HepG2 (cell line): ENCODE data around the gene CLPTM1L. TPM values are rescaled to one million over a fixed set of nuclear protein-coding genes. Genes with fewer than 3 reads are reported as not detected.

ENCODE experiments used
- ATAC-seq: fragments of 200-7000 bp; cut with Tn5 transposase; 3 replicates; pipeline ENCODE4 v1.9.1; 2020; ENCODE audit warnings: mild to moderate bottlenecking, moderate library complexity
- BruUV-seq: library from RNA; stranded (reverse); fragments of 400-500 nt; replicated peaks from 2 replicates; lab custom pipeline; 2021; lab: Mats Ljungman, UMichigan
- CTCF ChIA-PET: fragments of 300-600 bp; formaldehyde crosslinking; extraction: SDS; loops from one replicate; lab custom pipeline; 2021; ENCODE audit warnings: low total read pairs, inconsistent platforms, low intra/inter-chr PET ratio; lab: Yijun Ruan, JAX
- POLR2A ChIA-PET: fragments of 350-600 bp; sonication (Branson Sonifier 250); formaldehyde crosslinking; loops from one replicate; lab custom pipeline; 2020; ENCODE audit warnings: antibody characterized with exemption, inconsistent platforms; lab: Yijun Ruan, JAX
- DNase-seq: peaks from one replicate; pipeline ENCODE4 v3.0.0-alpha.2; 2015; ENCODE audit warnings: low spot score
- FAIRE-seq: peaks from 3 replicates; lab custom pipeline; 2011; peaks lifted over from hg19 to GRCh38; lab: Jason Lieb, UNC
- H2AFZ ChIP-seq: one replicate; pipeline ENCODE4 v1.6.1; 2011; ENCODE audit warnings: low read length, inconsistent platforms
- H3K27ac ChIP-seq: fragments of 300-600 bp; 3 replicates; pipeline ENCODE4 v1.8.0; 2011; ENCODE audit warnings: mixed run types, mild to moderate bottlenecking, mixed read lengths, low read length, inconsistent platforms; ENCODE audit not compliant: insufficient read depth; ENCODE audit errors: extremely low read length
- H3K27me3 ChIP-seq, 2 experiments: fragments of 200-600 bp in 1 of 2; 2 replicates in 1 of 2; 3 replicates in 1 of 2; pipeline versions ENCODE4 v1.6.0 to v1.8.0; 2011; ENCODE audit warnings: low read length in 2 of 2, mild to moderate bottlenecking in 2 of 2, moderate library complexity in 2 of 2, inconsistent platforms in 1 of 2; ENCODE audit not compliant: insufficient read depth in 2 of 2, control insufficient read depth in 1 of 2
- H3K36me3 ChIP-seq, 2 experiments: fragments of 200-600 bp in 1 of 2; replicated peaks in 1 of 2; 2 replicates in 1 of 2; 3 replicates in 1 of 2; pipeline versions ENCODE4 v1.5.1 to v1.8.0; 2011; ENCODE audit warnings: low read length in 2 of 2, inconsistent platforms in 1 of 2; ENCODE audit not compliant: insufficient read depth in 2 of 2, control insufficient read depth in 1 of 2
- H3K4me1 ChIP-seq: 2 replicates; pipeline ENCODE4 v1.5.1; 2012; ENCODE audit warnings: low read length, inconsistent platforms; ENCODE audit not compliant: insufficient read depth
- H3K4me2 ChIP-seq: 2 replicates; pipeline ENCODE4 v1.6.0; 2011; ENCODE audit warnings: low read depth, low read length, inconsistent platforms
- H3K4me3 ChIP-seq, 3 experiments: fragments of 200-600 bp in 1 of 3; sonication (generic), shearing (Covaris generic) in 1 of 3; replicated peaks in 1 of 3; 2 replicates each; pipeline ENCODE4 v1.5.1; 2011 to 2016; ENCODE audit warnings: low read length in 3 of 3, inconsistent platforms in 2 of 3, low read depth in 2 of 3, mild to moderate bottlenecking in 2 of 3, control low read depth in 1 of 3, mixed read lengths in 1 of 3; ENCODE audit not compliant: insufficient read depth in 1 of 3
- H3K79me2 ChIP-seq: one replicate; pipeline ENCODE4 v1.6.1; 2011; ENCODE audit warnings: low read length, inconsistent platforms; ENCODE audit not compliant: insufficient read depth
- H3K9ac ChIP-seq: 2 replicates; pipeline ENCODE4 v1.6.0; 2011; ENCODE audit warnings: mild to moderate bottlenecking, low read depth, low read length, inconsistent platforms; ENCODE audit not compliant: insufficient read depth
- H3K9me3 ChIP-seq: 2 replicates; pipeline ENCODE4 v1.5.1; 2012; ENCODE audit warnings: mild to moderate bottlenecking, low read length
- H4K20me1 ChIP-seq: 2 replicates; pipeline ENCODE4 v1.6.0; 2011; ENCODE audit warnings: inconsistent platforms, mild to moderate bottlenecking, low read length, moderate library complexity; ENCODE audit not compliant: insufficient read depth
- ARID4A ChIP-seq: sonication (generic); formaldehyde crosslinking; IDR thresholded peaks from 2 replicates; pipeline ENCODE4 v1.5.0; 2020; ENCODE audit warnings: mild to moderate bottlenecking, missing genetic modification reagents, borderline replicate concordance
- FOXA1 ChIP-seq, 2 experiments: fragments of 450-650 bp in 1 of 2; sonication (generic) in 1 of 2; formaldehyde crosslinking in 1 of 2; IDR thresholded peaks; 2 replicates each; pipeline versions ENCODE4 v1.4.0 to v1.6.1; 2016 to 2020; ENCODE audit warnings: missing genetic modification reagents in 1 of 2
- HDAC6 ChIP-seq: fragments of 200-600 bp; sonication (generic); IDR thresholded peaks from 2 replicates; pipeline ENCODE4 v1.7.0; 2017; ENCODE audit warnings: mild to moderate bottlenecking, antibody characterized with exemption, low read length, low read depth
- PAF1 ChIP-seq: IDR thresholded peaks from 2 replicates; pipeline ENCODE4 v1.6.1; 2016; ENCODE audit warnings: missing genetic modification reagents, missing compliant biosample characterization
- PAX8 ChIP-seq: sonication (generic); formaldehyde crosslinking; IDR thresholded peaks from 2 replicates; pipeline ENCODE4 v1.8.0; 2022; ENCODE audit warnings: mild to moderate bottlenecking, missing genetic modification reagents, borderline replicate concordance
- TP53 ChIP-seq: sonication (generic); formaldehyde crosslinking; conservative IDR thresholded peaks from 2 replicates; pipeline ENCODE4 v1.4.0; 2020; ENCODE audit warnings: missing genetic modification reagents
- ZGPAT ChIP-seq: IDR thresholded peaks from 2 replicates; pipeline ENCODE4 v1.6.1; 2016; ENCODE audit warnings: mild to moderate bottlenecking
- ZNF230 ChIP-seq: sonication (generic); formaldehyde crosslinking; IDR thresholded peaks from 2 replicates; pipeline ENCODE4 v1.4.0; 2020; ENCODE audit warnings: mild to moderate bottlenecking, missing genetic modification reagents
- ZNF441 ChIP-seq: sonication (generic); formaldehyde crosslinking; IDR thresholded peaks from 2 replicates; pipeline ENCODE4 v1.7.0; 2021; ENCODE audit warnings: missing genetic modification reagents, borderline replicate concordance
- ZNF737 ChIP-seq: sonication (generic); formaldehyde crosslinking; IDR thresholded peaks from 2 replicates; pipeline ENCODE4 v1.5.0; 2020; ENCODE audit warnings: missing genetic modification reagents, mild to moderate bottlenecking, borderline replicate concordance
- WGBS: methylation state at CpG from one replicate; pipeline ENCODE4 v1.1.6; 2017; ENCODE audit warnings: low lambda C conversion rate; 5-methylcytosine and 5-hydroxymethylcytosine counted together
- in situ Hi-C: cut with HindIII; loops from 2 replicates; pipeline ENCODE4 v1.10.0; 2017; ENCODE audit warnings: low pct_unique_long_range_greater_than_20kb; ENCODE audit not compliant: extremely low pct_ligation_motif_present
- intact Hi-C: fragments of 100-400 bp; cut with micrococcal nuclease; formaldehyde crosslinking; loops from one replicate; pipeline ENCODE4 v1.10.0; 2022; ENCODE audit not compliant: unreplicated experiment
- polyA plus RNA-seq, 8 experiments: library from polyadenylated mRNA; depleted of rRNA in 3 of 8; stranded (reverse) in 7 of 8; unstranded in 1 of 8; fragments of >200 nt; fragmentation: Illumina TruSeq in 4 of 8; extraction: Trizol in 4 of 8; gene quantifications; 2 replicates each; pipeline versions ENCODE4 v1.2.1 to v1.2.3, GENCODE V29; 2011 to 2016; ENCODE audit warnings: low read depth in 4 of 8, missing spikeins in 1 of 8, mixed read lengths in 1 of 8; ENCODE audit not compliant: insufficient read depth in 1 of 8
- total RNA-seq, 5 experiments: library from RNA; depleted of rRNA; stranded (reverse); fragments of >200 nt; fragmentation: Illumina TruSeq; extraction: Trizol; gene quantifications; 2 replicates each; pipeline ENCODE4 v1.2.3, GENCODE V29; 2016; ENCODE audit warnings: low read depth in 1 of 5

Gene CLPTM1L
- total and polyA plus RNA-seq, 2 of the 13 experiments (the other 11 are each of a cell fraction or from before 2014, with no cell fraction given): 80.3 to 124 TPM

DNA sequence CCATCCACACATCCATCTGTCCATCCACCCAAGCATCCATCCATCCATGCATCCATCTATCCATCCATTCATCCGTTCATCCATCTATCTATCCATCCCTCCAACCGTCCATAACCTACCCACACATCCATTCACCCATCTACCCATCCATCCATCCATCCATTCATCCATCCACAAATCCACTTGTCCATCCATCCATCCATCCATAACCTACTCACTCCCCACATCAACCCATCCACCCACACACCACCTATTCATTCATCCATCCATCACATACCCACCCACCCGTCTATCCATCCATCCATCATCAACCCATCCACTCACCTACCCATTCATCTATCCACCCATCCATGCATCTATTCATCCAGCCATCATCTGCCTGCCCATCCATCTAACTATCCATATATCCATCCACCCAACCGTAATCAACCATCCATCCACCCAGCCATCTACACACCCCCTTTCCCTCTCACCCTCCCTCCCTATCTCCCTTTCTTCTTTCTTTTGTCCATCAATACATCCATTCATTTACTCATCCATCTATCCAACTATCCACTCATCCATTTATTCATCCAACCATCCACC lies 43.6 kb upstream of the CLPTM1L start (continued):
- TF ChIP-seq ARID4A (CRISPR knock-in tag) (no peak), FOXA1 (IDR thresholded peaks at IDR 0.05) (peak; percentile 0; the same call in 1 of the 2 replicates), FOXA1 (CRISPR knock-in tag; IDR thresholded peaks at IDR 0.05) (no peak), PAF1 (CRISPR knock-in tag) (no peak), TP53 (CRISPR knock-in tag) (no peak)

GRCh38 chr5:1387876-1388275 lies 43.0 kb upstream of the CLPTM1L start:
- FAIRE-seq (no peak), ATAC-seq (no peak), DNase-seq (no peak)
- Histone ChIP-seq H3K4me3 (no peak overlapping the region), H3K36me3 (no peaks in the 10 kb centered on the region), H3K79me2 (no peaks in the 10 kb centered on the region), H3K27ac (no peak overlapping the region), H3K4me1 (peaks cover 9% of the 10 kb centered on the region; the same call in 1 of the 2 replicates), H3K4me2 (no peak overlapping the region), H3K9me3 (no peaks in the 10 kb centered on the region), H4K20me1 (no peaks in the 10 kb centered on the region), H3K9ac (no peak overlapping the region), H2AFZ (no peak overlapping the region), H3K27me3 (peaks cover 21 to 87% of the 10 kb centered on the region in 2 experiments)
- TF ChIP-seq ZNF441 (CRISPR knock-in tag) (no peak), ZGPAT (no peak), ZNF230 (CRISPR knock-in tag) (no peak), ZNF737 (CRISPR knock-in tag) (no peak), HDAC6 (no peak), PAX8 (no peak)
- in situ Hi-C loops: loop anchor here (10.0 kb wide), 1 partner anchor 257 kb away; no protein-coding TSS in a partner anchor
- no TSS peak for BruUV-seq
- WGBS: 42% methylated on average over 5 of the region's 5 CpGs
- intact Hi-C loops: no loop called here
- CTCF ChIA-PET: no interaction called here
- POLR2A ChIA-PET: no interaction called here
